ENCODE results near the gene TMC1. TPM values are rescaled to one million over a fixed set of nuclear protein-coding genes. Genes with fewer than 3 reads are reported as not detected.

TMC1 gene
- total and polyA plus RNA-seq, 11 donors, result 0.07 to 0.75 (median 0.33) TPM; not detected in 5

- ATAC-seq (no peak), DNase-seq (no peak)
- H3K9me3 ChIP-seq, result no peaks in the 10 kb centered on the region
- H3K4me3 ChIP-seq, result no peak overlapping the region
- WGBS, 4 donors, result 18 to 51% (median 30%) methylated on average over 1 of the region's 1 CpG
- H3K4me1 ChIP-seq, result no peaks in the 10 kb centered on the region
- no peaks in the 10 kb centered on the region for H3K27me3 ChIP-seq
- H3K36me3 ChIP-seq, result no peaks in the 10 kb centered on the region
- TF ChIP-seq CTCF (IDR thresholded peaks at IDR 0.05) (no peak), POLR2A (IDR thresholded peaks at IDR 0.05) (no peak)
- intact Hi-C loops (cut with DNase I), result no loop called here
- no peak overlapping the region for H3K27ac ChIP-seq
Observed at GRCh38 chr9:72614067-72614466, 92.7 kb downstream of the TMC1 start.

GRCh38 chr9:72615931-72616330 is 94.5 kb downstream of the TMC1 start:
- 87 to 96% (median 92%) methylated on average over 6 of the region's 6 CpGs for WGBS, 4 donors
- no peak for DNase-seq

GRCh38 chr9:72618811-72619210 is 97.4 kb downstream of the TMC1 start:
- intact Hi-C loops (cut with DNase I), result no loop called here
- TF ChIP-seq POLR2A (IDR thresholded peaks at IDR 0.05) (no peak), CTCF (IDR thresholded peaks at IDR 0.05) (no peak)
- ATAC-seq (no peak), DNase-seq (no peak)
- H3K27ac ChIP-seq, result no peak overlapping the region
- H3K9me3 ChIP-seq, result no peaks in the 10 kb centered on the region
- no peaks in the 10 kb centered on the region for H3K4me1 ChIP-seq
- H3K36me3 ChIP-seq, result no peaks in the 10 kb centered on the region
- H3K4me3 ChIP-seq, result no peak overlapping the region
- 77 to 89% (median 81%) methylated on average over 2 of the region's 2 CpGs for WGBS, 4 donors
- H3K27me3 ChIP-seq, result no peaks in the 10 kb centered on the region

More at GRCh38 chr9:72615931-72616330, 94.5 kb downstream of the TMC1 start:
- no peak for TF ChIP-seq CTCF (IDR thresholded peaks at IDR 0.05)
- TF ChIP-seq POLR2A (IDR thresholded peaks at IDR 0.05), result no peak
- H3K36me3 ChIP-seq, result no peaks in the 10 kb centered on the region
- intact Hi-C loops (cut with DNase I), result no loop called here
- H3K4me3 ChIP-seq, result no peak overlapping the region
- no peaks in the 10 kb centered on the region for H3K4me1 ChIP-seq
- H3K9me3 ChIP-seq, result no peaks in the 10 kb centered on the region
- H3K27ac ChIP-seq, result no peak overlapping the region
- ATAC-seq, result no peak
- no peaks in the 10 kb centered on the region for H3K27me3 ChIP-seq

GRCh38 chr9:72622186-72622585 is 100.8 kb downstream of the TMC1 start:
- TF ChIP-seq CTCF (IDR thresholded peaks at IDR 0.05) (no peak), POLR2A (IDR thresholded peaks at IDR 0.05) (no peak)
- 59 to 69% (median 64%) methylated on average over 2 of the region's 2 CpGs for WGBS, 4 donors
- DNase-seq (no peak), ATAC-seq (no peak)
- Histone ChIP-seq H3K4me3 (no peak overlapping the region), H3K27me3 (no peaks in the 10 kb centered on the region), H3K27ac (no peak overlapping the region), H3K9me3 (no peaks in the 10 kb centered on the region), H3K4me1 (no peaks in the 10 kb centered on the region), H3K36me3 (no peaks in the 10 kb centered on the region)
- intact Hi-C loops (cut with DNase I), result loop anchor here in 1 of 10 donors (10.0 kb wide), 1 partner anchor 203 kb away; no protein-coding TSS in a partner anchor
